GM18498 (cell line): ENCODE measurements around the gene PLP1.
"Not testable (repeated sequence)": the region's sequence is repeated elsewhere in the genome, so short reads cannot be mapped to it uniquely, and the experiment has no call there.

Experiments
- ATAC-seq: cut with Tn5 transposase; IDR thresholded peaks from one replicate; pipeline ENCODE4 v1.9.1; 2021; ENCODE audit warnings: mild to moderate bottlenecking, moderate library complexity; ENCODE audit not compliant: unreplicated experiment

The PLP1 gene

GRCh38 chrX:103780336-103781061 is 3.9 kb downstream of the PLP1 start:
- ATAC-seq, result no peak

GRCh38 chrX:103781062-103781402 is 4.4 kb downstream of the PLP1 start:
- no peak for ATAC-seq

GRCh38 chrX:103781706-103782105 is 5.1 kb downstream of the PLP1 start:
- ATAC-seq, result no peak

GRCh38 chrX:103782640-103783039 is 6.0 kb downstream of the PLP1 start:
- ATAC-seq, result no peak

- ATAC-seq, result no peak
Measured at GRCh38 chrX:103783196-103783595, 6.6 kb downstream of the PLP1 start.

- no peak for ATAC-seq
Measured at GRCh38 chrX:103783971-103784370, 7.3 kb downstream of the PLP1 start.

- peak; percentile 94 for ATAC-seq
Measured at GRCh38 chrX:103789004-103789403, 12.4 kb downstream of the PLP1 start.

GRCh38 chrX:103791228-103791627 is 14.6 kb downstream of the PLP1 start:
- ATAC-seq, result no peak

GRCh38 chrX:103791826-103792485 is 15.3 kb downstream of the PLP1 start:
- ATAC-seq, result no peak

GRCh38 chrX:103792916-103793544 is 16.4 kb downstream of the PLP1 start:
- no peak for ATAC-seq

GRCh38 chrX:103793545-103793940 is 16.9 kb downstream of the PLP1 start:
- no peak for ATAC-seq

GRCh38 chrX:103794119-103794518 is 17.5 kb downstream of the PLP1 start:
- no peak for ATAC-seq

GRCh38 chrX:103797691-103798090 is 21.1 kb downstream of the PLP1 start:
- no peak for ATAC-seq

- no peak for ATAC-seq
Measured at GRCh38 chrX:103800318-103800717, 23.7 kb downstream of the PLP1 start.

- no peak for ATAC-seq
Measured at GRCh38 chrX:103805860-103806259, 29.2 kb downstream of the PLP1 start.

- no peak for ATAC-seq
Measured at GRCh38 chrX:103806862-103807474, 30.3 kb downstream of the PLP1 start.

- ATAC-seq, result no peak
Measured at GRCh38 chrX:103811858-103812257, 35.2 kb downstream of the PLP1 start.

GRCh38 chrX:103817101-103817500 is 40.5 kb downstream of the PLP1 start:
- not testable (repeated sequence) for ATAC-seq

GRCh38 chrX:103817502-103817901 is 40.9 kb downstream of the PLP1 start:
- ATAC-seq, result no peak

- no peak for ATAC-seq
Measured at GRCh38 chrX:103818842-103819619, 42.4 kb downstream of the PLP1 start.

- not testable (repeated sequence) for ATAC-seq
Measured at GRCh38 chrX:103820802-103821201, 44.2 kb downstream of the PLP1 start.
